Right lobe of liver (tissue), 6 donors: Measurements from ENCODE around the gene LRRC8B. TPM values are rescaled to one million over a fixed set of nuclear protein-coding genes. Genes with fewer than 3 reads are reported as not detected.

Experiments
- ATAC-seq, 4 donors: fragments of 200-7000 bp; cut with Tn5 transposase; one replicate each; pipeline ENCODE4 v1.9.1; 2020; ENCODE audit warnings: mild to moderate bottlenecking in 4 of 4, moderate library complexity in 4 of 4
- DNase-seq, 3 donors: peaks; one replicate each; pipeline ENCODE4 v3.0.0-alpha.2; 2020
- H3K27ac ChIP-seq, 3 donors: fragments of 200-600 bp; one replicate each; pipeline ENCODE4 v1.8.0; 2022
- H3K27me3 ChIP-seq, 2 donors: fragments of 200-600 bp; one replicate each; pipeline ENCODE4 v1.8.0; 2022
- H3K36me3 ChIP-seq, 4 donors: fragments of 200-600 bp; sonication (generic) in 1 of 4; one replicate each; pipeline versions ENCODE4 v1.5.1 to v1.8.0; 2017 to 2022; ENCODE audit warnings: control low read depth in 1 of 4
- H3K4me1 ChIP-seq, 4 donors: fragments of 200-600 bp; sonication (generic) in 1 of 4; one replicate each; pipeline versions ENCODE4 v1.5.1 to v1.8.0; 2017 to 2022; ENCODE audit warnings: control low read depth in 1 of 4
- H3K4me3 ChIP-seq, 3 donors: fragments of 200-600 bp; one replicate each; pipeline ENCODE4 v1.8.0; 2022
- H3K9me3 ChIP-seq, 4 donors: fragments of 200-600 bp; sonication (generic) in 1 of 4; one replicate each; pipeline versions ENCODE4 v1.5.1 to v1.8.0; 2017 to 2022; ENCODE audit warnings: control low read depth in 1 of 4
- CTCF ChIP-seq, 4 donors: fragments of 200-600 bp in 3 of 4; fragments of 450-650 bp in 1 of 4; IDR thresholded peaks; one replicate each; pipeline versions ENCODE4 v1.5.1 to v1.8.0; 2016 to 2022; ENCODE audit warnings: antibody characterized with exemption in 4 of 4, mild to moderate bottlenecking in 2 of 4
- POLR2A ChIP-seq: fragments of 450-650 bp; IDR thresholded peaks from one replicate; pipeline ENCODE4 v1.6.1; 2017; ENCODE audit warnings: antibody characterized with exemption, mild to moderate bottlenecking
- WGBS: methylation state at CpG from one replicate; pipeline ENCODE4 v1.1.6; 2018; ENCODE audit warnings: low coverage, low lambda C conversion rate; ENCODE audit not compliant: insufficient coverage; ENCODE audit errors: missing lambda C conversion rate; 5-methylcytosine and 5-hydroxymethylcytosine counted together
- intact Hi-C, 2 donors: fragments of 100-400 bp; cut with DNase I; formaldehyde crosslinking; loops; one replicate each; pipeline versions ENCODE4 v1.11.2 to v1.14.1; 2022
- total RNA-seq, 6 experiments: library from RNA; depleted of rRNA in 2 of 6; stranded (reverse); fragments of >200 nt in 2 of 6; fragmentation: NEBNext Ultra II Directional in 3 of 6; extraction: Animal tissue kit (Norgen Biotek cat#: 25700) in 3 of 6; gene quantifications; one replicate each; pipeline versions ENCODE4 v1.1.0 to v1.2.4, GENCODE V29; 2016 to 2023
- donor health status: DM: no; HTN: yes; CAD: no.
- donor health status: DM: no; HTN: no; CAD: no.
- donor health status: DM: no; HTN: no; CAD: no.
- donor health status: DM: no; HTN: yes; CAD: no.
- donor health status: DM: no; HTN: yes; CAD: no.

The LRRC8B gene
- total RNA-seq, 6 experiments from 2014 or later: 1.8 to 11.3 (median 4.7) TPM

DNA sequence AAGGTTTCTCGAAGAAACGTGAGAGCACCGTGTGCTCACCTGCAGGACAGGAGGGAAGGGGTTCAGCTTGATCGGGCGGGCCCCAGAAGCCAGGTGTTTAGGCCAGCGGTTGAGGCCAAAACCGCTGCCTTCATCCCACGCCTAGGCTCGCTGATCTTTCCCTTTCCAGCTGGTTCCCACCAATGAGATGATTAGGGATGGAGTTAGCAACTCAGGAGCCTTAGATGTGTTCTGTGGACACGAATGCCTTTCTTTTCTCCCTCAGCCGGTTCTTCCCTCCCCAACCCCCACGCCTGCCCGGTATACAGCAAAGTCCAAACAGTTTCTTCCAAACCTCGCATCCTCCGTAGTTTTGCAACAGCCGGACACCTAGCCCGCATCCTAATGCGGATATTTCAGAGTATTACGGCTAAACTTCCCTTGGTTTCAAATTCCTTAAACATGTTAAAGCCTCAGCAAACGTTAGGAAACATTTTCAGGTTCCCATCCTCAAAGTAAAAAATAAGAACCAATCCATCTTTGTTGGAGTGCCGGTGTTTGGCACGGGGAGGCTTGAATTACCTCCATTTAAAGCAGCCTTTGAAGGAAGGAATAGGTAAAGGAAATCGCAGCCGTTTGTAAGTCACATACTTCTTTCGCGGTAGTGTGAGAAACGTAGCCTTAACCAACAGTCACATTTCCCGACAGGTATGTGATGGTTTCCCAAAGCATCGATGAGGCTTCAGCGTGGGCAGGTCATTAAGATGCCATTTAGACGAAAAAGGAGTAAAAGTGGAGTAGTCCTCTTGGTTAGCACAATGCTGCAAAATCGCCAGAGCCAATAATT lies 109.4 kb downstream of the LRRC8B start:
- intact Hi-C loops: no loop called here
- TF ChIP-seq POLR2A (no peak), CTCF (IDR thresholded peaks at IDR 0.05) (no peak)
- H3K27me3 ChIP-seq: no peaks in the 10 kb centered on the region
- H3K4me1 ChIP-seq: no peaks in the 10 kb centered on the region
- no peaks in the 10 kb centered on the region for H3K9me3 ChIP-seq
- peak overlapping the region; percentile 52 to 68 (median 61) for H3K4me3 ChIP-seq
- ATAC-seq: peak; percentile 16 to 35 (median 29)
- DNase-seq: peak in 1 of 3 donors; percentile 23
- no peaks in the 10 kb centered on the region for H3K36me3 ChIP-seq
- WGBS: 4% methylated on average over 30 of the region's 32 CpGs
- peak overlapping the region; percentile 61 to 78 (median 63) for H3K27ac ChIP-seq

- Histone ChIP-seq H3K9me3 (no peaks in the 10 kb centered on the region), H3K27me3 (no peaks in the 10 kb centered on the region), H3K4me3 (no peak overlapping the region), H3K4me1 (no peaks in the 10 kb centered on the region), H3K27ac (no peak overlapping the region), H3K36me3 (no peaks in the 10 kb centered on the region)
- intact Hi-C loops: no loop called here
- TF ChIP-seq POLR2A (no peak), CTCF (IDR thresholded peaks at IDR 0.05) (no peak)
- DNase-seq: no peak
- 48% methylated on average over 6 of the region's 6 CpGs for WGBS
- ATAC-seq: no peak
Measured at GRCh38 chr1:89635825-89636815, 111.5 kb downstream of the LRRC8B start.

DNA sequence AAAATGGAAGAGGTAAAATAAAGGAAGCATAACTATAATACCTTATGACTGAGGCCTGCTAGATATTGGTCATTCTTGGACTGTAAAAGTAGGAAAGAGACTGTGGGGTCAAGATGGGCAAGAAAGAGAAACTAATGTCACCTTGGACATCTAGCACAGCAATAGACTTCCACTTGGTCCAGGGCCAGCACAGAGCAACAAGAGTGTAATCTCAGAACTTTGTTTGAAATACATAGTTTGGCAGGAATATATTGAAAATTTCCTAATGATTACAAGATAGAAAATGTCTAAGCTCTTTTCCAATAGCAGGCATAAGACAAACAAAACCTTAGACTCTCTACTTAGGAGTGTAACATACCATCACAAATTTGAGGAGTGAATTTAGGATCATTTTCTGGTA lies 112.9 kb downstream of the LRRC8B start:
- Histone ChIP-seq H3K27me3 (no peaks in the 10 kb centered on the region), H3K27ac (no peak overlapping the region), H3K9me3 (no peaks in the 10 kb centered on the region), H3K36me3 (no peaks in the 10 kb centered on the region), H3K4me3 (no peak overlapping the region), H3K4me1 (no peaks in the 10 kb centered on the region)
- DNase-seq (no peak), ATAC-seq (no peak)
- no peak for TF ChIP-seq POLR2A
- no peak for TF ChIP-seq CTCF (IDR thresholded peaks at IDR 0.05)
- intact Hi-C loops: no loop called here

GRCh38 chr1:89640440-89640839 lies 115.8 kb downstream of the LRRC8B start:
- TF ChIP-seq POLR2A (no peak), CTCF (IDR thresholded peaks at IDR 0.05) (no peak)
- DNase-seq (no peak), ATAC-seq (no peak)
- intact Hi-C loops: no loop called here
- Histone ChIP-seq H3K27me3 (no peaks in the 10 kb centered on the region), H3K27ac (no peak overlapping the region), H3K36me3 (no peaks in the 10 kb centered on the region), H3K4me1 (no peaks in the 10 kb centered on the region), H3K4me3 (no peak overlapping the region), H3K9me3 (no peaks in the 10 kb centered on the region)
